Ecto neural progenitor cell (in vitro differentiated cells): Measurements from ENCODE around the gene ZFX.

Experiments used
- DNase-seq: peaks from one replicate; pipeline ENCODE4 v3.0.0-alpha.2; 2018; ENCODE audit warnings: low spot score

Gene ZFX

DNA sequence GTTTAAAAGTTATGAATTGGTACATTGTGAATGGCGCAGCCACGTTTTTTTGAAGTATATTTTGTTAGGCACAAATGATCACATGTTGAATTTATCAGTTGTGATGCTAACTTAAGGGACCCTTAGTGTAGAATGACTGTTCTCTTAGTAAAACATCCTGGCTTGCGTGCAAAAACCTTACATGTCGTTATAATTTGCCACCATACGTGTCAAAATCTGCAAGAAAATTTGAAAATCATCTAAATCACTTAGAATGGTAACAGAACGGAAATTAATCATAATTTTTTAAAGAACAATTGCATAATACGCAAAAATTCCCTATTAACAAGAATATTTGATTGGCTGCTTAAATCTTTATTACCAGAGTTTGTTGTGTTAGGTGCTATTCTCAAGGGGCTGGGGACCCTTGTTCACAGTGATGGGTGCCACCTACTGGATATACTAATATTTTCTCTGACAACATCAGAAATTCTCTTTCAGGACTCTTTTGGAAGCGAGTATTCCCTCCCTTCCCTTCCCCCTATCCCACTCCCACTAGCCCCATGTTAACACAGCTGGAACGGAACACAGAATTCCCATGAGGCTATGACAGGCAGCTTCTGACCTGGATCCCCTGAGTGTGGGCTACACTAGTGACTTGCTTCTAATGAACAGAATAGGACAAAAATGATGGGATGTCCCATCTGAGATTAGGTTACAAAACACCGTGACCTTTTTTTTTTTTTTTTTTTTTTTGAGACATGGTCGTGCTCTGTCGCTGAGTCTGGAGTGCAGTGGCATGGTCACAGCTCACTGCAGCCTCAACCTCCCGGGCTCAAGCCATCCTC lies 92.5 kb downstream of the ZFX start:
- DNase-seq, result no peak

DNA sequence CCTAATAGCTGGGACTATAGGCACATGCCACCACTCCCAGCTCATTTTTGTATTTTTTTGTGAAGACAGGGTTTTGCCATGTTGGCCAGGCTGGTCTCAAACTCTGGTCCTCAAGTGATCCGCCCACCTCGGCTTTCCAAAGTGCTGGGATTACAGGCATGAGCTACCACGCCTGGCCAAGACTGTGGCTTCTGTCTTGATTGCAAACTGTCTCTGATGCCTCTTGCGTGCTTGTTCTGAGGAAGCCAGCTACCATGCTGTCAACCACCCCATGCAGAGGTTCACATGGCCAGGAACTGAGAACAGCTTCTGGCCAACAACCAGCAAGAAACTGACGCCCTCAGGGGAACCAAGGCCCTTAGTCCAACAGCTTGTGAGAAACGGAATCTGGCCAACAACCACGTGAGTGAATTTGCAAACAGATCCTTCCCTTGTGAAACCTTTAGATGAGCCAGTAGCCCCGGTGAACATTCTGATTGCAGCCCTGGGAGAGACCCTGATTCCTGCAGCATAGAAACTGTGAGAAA lies 93.2 kb downstream of the ZFX start:
- no peak for DNase-seq

GRCh38 chrX:24243188-24243587 lies 93.7 kb downstream of the ZFX start:
- no peak for DNase-seq

GRCh38 chrX:24243692-24244091 lies 94.2 kb downstream of the ZFX start:
- no peak for DNase-seq

- no peak for DNase-seq
These were observed 95.7 kb downstream of the ZFX start for GRCh38 chrX:24245202-24245601.

DNA sequence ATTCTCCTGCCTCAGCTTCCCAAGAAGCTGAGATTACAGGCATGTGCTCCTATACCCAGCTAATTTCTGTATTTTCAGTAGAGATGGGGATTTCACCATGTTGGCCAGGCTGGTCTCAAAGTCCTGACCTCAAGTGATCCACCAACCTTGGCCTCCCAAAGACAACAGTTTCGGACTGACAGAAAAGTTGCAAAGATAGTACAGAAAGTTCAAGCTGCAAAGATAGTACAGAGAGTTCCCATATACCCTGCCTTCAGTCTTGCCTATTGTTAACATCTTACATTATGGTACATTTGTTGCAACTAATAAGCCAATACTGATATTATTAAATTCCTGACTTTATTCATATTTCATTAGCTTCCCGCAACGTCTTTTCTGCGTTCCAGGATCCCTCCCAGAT lies 98.5 kb downstream of the ZFX start:
- DNase-seq, result no peak

- no peak for DNase-seq
These were observed 103.5 kb downstream of the ZFX start for GRCh38 chrX:24253030-24253429.

GRCh38 chrX:24253469-24253868 lies 103.9 kb downstream of the ZFX start:
- DNase-seq, result no peak

DNA sequence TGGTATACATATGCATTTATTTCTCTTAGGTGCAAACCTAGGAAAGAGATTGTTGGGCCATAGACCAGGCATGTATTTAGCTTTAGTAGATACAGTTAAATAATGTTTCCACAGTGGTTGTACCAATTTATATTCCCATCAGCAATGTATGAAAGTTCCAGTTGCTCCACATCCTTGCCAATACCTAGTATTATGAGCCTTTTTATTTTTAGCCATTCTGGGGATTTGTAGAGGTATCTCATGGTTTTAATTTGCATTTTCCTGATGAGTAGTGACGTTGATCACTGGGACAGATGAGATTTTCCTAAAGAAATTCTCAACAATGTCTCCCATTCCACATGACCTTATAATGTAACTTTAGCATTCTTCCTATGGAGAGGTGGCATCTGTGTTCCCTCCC lies 107.5 kb downstream of the ZFX start:
- DNase-seq, result no peak

DNA sequence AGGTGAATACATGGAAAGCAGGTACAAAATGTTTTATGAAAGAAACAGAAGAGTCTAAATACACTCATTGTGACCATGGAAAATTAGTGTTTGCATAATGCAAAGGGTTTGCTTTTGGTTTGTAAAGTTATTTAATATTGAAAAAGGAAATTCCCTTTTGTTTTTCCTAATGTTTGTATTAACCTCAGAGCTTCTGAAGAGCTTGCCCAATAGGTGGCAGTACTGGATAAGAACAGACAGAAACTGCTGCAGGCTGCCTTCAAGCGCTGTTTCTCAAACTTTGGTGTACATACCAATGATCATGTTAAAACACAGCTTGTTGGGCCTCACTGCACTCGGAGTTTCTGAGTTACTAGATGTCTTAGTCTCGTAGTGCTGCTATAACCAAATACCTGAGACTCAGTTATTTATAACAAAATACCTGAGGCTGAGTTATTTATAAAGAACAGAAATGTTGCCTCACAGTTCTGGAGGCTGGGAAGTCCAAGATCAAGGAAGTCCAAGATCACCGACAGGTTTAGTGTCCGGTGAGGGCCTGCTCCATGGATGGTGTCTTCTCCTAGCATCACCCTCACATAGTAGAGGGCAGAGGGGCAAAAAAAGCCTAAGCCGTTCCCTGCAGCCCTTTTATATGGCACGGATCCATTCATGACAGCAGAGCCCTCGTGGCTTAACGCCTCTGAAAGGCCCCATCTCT lies 110.2 kb downstream of the ZFX start:
- no peak for DNase-seq

DNA sequence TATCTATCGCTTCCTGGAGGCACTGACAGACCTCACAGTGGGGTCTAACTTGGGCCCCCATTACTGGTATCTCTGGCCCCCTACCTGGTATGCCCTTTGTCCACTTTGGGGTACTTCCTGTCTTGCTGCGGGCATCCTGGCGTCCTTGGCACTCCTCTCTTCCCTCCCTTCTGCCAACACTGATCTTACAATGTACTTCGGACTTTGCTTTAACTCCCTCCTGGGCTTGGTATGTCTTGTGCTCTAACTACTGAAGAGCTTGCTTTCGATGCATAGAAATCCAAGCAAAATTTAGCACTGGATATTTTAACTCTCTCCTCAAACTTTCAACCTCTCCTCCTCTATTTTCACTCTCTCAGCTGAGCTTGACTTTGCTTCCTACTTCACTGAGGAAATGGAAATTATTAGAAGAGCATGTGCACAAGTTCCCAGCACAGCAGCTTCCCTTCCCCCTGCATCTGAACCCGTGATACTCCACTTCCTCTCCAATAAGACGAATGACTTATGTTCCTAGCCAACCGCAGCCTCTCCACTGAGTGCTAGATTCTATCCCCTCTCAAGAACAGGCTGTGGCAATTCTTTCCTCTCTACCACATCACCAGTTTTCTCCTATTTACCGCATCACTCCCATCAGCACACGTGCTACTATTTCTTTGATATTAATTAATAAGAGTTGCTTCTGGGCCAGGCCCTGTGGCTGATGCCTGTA lies 111.5 kb downstream of the ZFX start:
- DNase-seq, result no peak

GRCh38 chrX:24262309-24262708 lies 112.8 kb downstream of the ZFX start:
- no peak for DNase-seq

- DNase-seq, result no peak
These were observed 114.9 kb downstream of the ZFX start for GRCh38 chrX:24264383-24264782.
